ENCODE results near the gene HOMEZ.
"Not testable (repeated sequence)": the region's sequence is repeated elsewhere in the genome, so short reads cannot be mapped to it uniquely, and the experiment has no call there.

HOMEZ gene

DNA sequence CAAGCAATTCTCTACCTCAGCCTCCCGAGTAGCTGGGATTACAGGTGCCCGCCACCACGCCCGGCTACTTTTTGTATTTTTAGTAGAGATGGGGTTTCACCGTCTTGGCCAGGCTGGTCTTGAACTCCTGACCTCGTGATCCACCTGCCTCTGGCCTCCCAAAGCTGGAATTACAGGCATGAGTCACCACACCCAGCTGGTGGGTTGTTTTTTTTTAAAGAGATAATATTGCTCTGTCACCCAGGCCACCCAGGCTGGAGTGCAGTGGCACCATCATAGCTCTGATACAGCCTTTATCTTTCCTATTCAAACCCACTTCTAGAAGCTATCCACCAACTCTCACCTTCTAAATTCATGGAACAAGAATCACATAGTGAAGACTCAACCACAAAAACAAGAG, 8.0 kb downstream of the HOMEZ start:
- Mint-ChIP-seq H3K4me1 (ENCODE audit: low read depth) (peaks cover 20% of the 10 kb centered on the region), H3K36me3 (ENCODE audit: low read depth) (peaks cover 47% of the 10 kb centered on the region)
- H3K27ac Mint-ChIP-seq; H3K27me3 Mint-ChIP-seq; H3K4me3 Mint-ChIP-seq; intact Hi-C loops (cut with micrococcal nuclease); H3K9me3 Mint-ChIP-seq: not testable (repeated sequence)

DNA sequence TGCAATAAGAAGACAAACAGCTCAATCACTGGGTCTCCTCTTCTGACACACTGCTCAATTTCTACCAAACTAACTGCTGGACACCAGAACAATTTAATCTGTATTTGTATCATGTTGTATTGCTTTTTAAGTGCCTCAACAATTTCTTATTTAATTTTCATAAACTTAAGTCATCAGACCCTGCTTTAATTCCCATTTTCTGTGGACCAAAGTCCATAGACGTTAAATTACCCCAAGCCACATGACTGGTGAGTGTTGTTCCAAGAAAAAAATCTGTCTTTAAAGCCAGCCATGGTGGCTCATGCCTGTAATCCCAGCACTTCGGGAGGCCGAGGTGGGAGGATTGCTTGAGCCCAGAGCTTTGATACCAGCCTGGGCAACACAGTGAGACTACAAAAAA, 8.7 kb downstream of the HOMEZ start:
- Mint-ChIP-seq H3K4me3 (no peak overlapping the region), H3K27ac (no peak overlapping the region), H3K9me3 (no peaks in the 10 kb centered on the region), H3K36me3 (ENCODE audit: low read depth) (peaks cover 47% of the 10 kb centered on the region), H3K27me3 (no peaks in the 10 kb centered on the region), H3K4me1 (ENCODE audit: low read depth) (peaks cover 16% of the 10 kb centered on the region)
- intact Hi-C loops (cut with micrococcal nuclease): no loop called here

DNA sequence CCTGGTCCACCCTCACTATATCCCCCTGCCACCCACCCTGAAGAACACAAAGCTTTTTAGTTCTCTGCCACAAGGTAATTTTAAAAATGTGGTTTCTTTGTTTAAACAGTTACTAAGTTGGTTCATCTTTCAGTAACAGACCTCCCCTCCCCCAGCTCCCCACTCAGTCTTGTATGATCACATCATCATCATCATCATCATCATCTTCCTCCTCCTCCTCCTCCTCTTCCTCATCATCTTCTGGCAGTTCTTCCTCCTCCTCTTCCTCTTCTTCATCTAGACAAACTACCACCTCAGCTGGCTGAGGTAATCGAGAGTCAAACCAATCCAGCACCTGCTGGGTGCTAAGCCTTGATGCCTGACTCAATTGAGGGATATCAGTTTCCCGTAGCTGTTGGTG, 10.5 kb downstream of the HOMEZ start:
- H3K27me3 Mint-ChIP-seq: no peaks in the 10 kb centered on the region
- intact Hi-C loops (cut with micrococcal nuclease): no loop called here
- no peak overlapping the region for H3K27ac Mint-ChIP-seq
- no peak overlapping the region for H3K4me3 Mint-ChIP-seq
- H3K4me1 Mint-ChIP-seq (ENCODE audit: low read depth): peaks cover 16% of the 10 kb centered on the region
- H3K9me3 Mint-ChIP-seq: no peaks in the 10 kb centered on the region
- peaks cover 36% of the 10 kb centered on the region for H3K36me3 Mint-ChIP-seq (ENCODE audit: low read depth)

DNA sequence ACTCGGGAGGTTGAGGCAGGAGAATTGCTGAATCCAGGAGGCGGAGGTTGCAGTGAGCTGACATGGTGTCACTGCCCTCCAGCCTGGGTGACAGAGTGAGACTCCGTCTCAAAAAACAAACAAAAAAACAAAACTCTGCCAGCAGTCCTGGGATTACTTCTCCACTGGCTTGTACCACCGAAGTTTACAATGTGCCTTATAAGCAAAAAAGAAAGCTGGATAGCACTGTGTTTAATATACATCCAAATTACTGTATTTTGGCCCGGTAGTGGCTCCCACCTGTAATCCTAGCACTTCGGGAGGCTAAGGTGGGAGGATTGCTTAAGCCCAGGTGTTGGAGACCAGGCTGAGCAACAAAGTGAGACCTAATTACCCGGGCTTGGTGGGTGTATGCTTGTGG, 16.7 kb downstream of the HOMEZ start:
- peaks cover 5% of the 10 kb centered on the region for H3K4me1 Mint-ChIP-seq (ENCODE audit: low read depth)
- intact Hi-C loops (cut with micrococcal nuclease): loop anchor here (10.0 kb wide), 1 partner anchor 56 kb away; the partner anchor contains the start of gene PABPN1
- H3K9me3 Mint-ChIP-seq: no peaks in the 10 kb centered on the region
- peaks cover 7% of the 10 kb centered on the region for H3K27me3 Mint-ChIP-seq
- H3K4me3 Mint-ChIP-seq: no peak overlapping the region
- H3K36me3 Mint-ChIP-seq (ENCODE audit: low read depth): no peaks in the 10 kb centered on the region
- H3K27ac Mint-ChIP-seq: no peak overlapping the region

DNA sequence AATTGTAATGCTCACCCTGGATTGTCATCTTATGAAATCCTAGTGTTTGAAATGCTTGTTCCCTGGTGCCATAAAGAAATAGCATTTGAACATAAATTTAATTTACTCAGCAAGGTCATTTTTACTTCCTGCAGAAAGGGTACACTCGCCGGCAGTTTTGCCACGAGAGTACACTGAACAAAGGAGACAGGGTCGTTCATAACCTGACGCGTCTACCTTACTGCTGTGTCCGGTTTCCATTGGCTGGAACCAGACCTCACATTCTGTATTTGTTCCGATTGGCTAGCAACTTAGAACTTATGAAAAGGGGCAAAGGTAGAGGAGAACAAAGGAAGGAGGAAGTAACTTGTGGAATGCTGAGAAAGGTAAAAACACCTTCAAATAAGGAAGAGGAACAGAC, 25.1 kb downstream of the HOMEZ start:
- H3K4me1 Mint-ChIP-seq (ENCODE audit: low read depth): peaks cover 15% of the 10 kb centered on the region
- H3K27me3 Mint-ChIP-seq: peaks cover 21% of the 10 kb centered on the region
- intact Hi-C loops (cut with micrococcal nuclease): loop anchor here (10.0 kb wide), 1 partner anchor 64 kb away; the partner anchor contains the start of gene PABPN1
- H3K9me3 Mint-ChIP-seq; H3K27ac Mint-ChIP-seq; H3K4me3 Mint-ChIP-seq; H3K36me3 Mint-ChIP-seq (ENCODE audit: low read depth): not testable (repeated sequence)

DNA sequence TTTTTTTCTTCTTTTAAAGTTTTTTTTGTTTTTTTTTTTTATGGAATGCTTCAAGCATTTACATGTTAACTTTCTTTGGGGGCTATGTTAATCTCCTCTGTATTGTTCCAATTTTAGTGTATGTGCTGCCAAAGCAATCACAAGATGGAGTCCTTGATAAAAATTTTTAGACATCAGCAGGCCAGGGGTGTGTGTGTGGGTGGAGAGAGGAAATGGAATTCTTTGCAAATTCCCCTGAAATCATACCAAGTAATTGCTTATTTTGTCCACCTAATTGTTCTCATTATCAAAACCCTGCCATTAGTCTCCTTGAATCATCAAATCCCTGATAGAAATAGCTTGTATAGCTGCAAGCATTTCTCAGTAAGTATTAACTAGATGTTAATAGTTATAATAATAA, 26.5 kb downstream of the HOMEZ start:
- no peak overlapping the region for H3K4me3 Mint-ChIP-seq
- no peaks in the 10 kb centered on the region for H3K9me3 Mint-ChIP-seq
- peaks cover 10% of the 10 kb centered on the region for H3K4me1 Mint-ChIP-seq (ENCODE audit: low read depth)
- H3K36me3 Mint-ChIP-seq (ENCODE audit: low read depth): no peaks in the 10 kb centered on the region
- intact Hi-C loops (cut with micrococcal nuclease): no loop called here
- H3K27me3 Mint-ChIP-seq: peaks cover 14% of the 10 kb centered on the region
- no peak overlapping the region for H3K27ac Mint-ChIP-seq

DNA sequence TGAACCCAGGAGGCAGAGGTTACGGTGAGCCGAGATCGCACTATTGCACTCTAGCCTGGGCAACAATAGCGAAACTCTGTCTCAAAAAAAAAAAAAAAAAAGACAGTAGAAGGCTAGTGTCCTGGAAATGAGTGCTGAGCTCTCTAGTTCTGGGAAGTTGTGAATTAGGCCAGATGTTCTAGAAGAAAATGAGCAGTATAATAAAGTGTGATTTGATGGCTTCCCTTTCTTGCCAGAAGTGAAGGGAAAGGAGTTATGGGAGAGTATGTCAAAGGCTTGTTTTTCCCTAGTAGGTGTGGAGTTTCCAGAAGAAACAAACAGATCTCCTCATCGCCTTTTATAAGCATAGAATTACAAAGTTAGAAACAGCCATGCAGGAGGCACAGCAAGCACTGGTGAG, 27.7 kb downstream of the HOMEZ start:
- Mint-ChIP-seq H3K9me3 (no peaks in the 10 kb centered on the region), H3K36me3 (ENCODE audit: low read depth) (no peaks in the 10 kb centered on the region), H3K4me3 (no peak overlapping the region), H3K27me3 (peaks cover 8% of the 10 kb centered on the region), H3K27ac (no peak overlapping the region), H3K4me1 (ENCODE audit: low read depth) (peaks cover 12% of the 10 kb centered on the region)
- intact Hi-C loops (cut with micrococcal nuclease): no loop called here

DNA sequence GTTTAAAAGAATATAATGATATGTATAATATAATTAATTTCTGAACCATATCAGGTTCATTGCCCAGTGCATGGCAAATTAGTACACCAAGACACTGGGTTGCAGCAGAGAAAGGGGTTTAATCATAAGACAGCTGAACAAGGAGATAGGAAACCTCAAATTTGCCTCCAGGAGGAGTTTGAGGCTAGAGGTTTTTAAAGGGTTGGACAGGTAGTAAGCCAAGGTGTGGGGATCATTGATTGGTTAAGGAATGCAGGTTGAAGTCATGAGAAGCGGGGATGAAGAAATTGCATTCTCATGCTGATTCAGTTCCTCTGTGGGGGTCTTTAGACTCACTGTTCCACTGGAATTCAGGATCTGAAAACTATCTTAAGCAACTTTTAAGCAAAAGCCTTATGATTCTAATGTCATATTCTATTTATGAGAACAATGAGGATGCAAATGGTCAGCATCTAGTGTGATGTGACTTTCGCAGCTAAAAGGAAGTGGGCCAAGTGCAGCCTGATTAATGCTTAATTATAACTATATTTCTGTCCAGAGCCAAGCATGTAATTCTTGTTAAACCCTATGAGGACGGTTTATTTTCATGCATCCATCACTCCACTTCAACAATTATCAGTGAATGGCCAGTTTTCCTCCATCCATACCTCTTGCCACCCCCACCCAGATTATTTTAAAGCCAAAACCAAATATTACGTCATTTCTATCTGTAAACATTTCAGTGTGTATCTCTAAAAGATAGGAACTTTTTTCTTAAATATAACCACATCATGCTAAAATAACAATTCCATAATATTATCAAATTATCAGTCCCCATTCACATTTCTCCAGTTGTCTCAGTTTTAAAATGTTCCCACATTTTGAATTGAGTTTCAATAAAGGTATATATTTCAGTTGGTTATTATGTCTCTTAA, 33.3 kb downstream of the HOMEZ start:
- Mint-ChIP-seq H3K27me3 (no peaks in the 10 kb centered on the region), H3K27ac (no peak overlapping the region), H3K9me3 (no peaks in the 10 kb centered on the region), H3K4me3 (no peak overlapping the region), H3K36me3 (ENCODE audit: low read depth) (no peaks in the 10 kb centered on the region), H3K4me1 (ENCODE audit: low read depth) (peaks cover 23% of the 10 kb centered on the region)
- intact Hi-C loops (cut with micrococcal nuclease): no loop called here

DNA sequence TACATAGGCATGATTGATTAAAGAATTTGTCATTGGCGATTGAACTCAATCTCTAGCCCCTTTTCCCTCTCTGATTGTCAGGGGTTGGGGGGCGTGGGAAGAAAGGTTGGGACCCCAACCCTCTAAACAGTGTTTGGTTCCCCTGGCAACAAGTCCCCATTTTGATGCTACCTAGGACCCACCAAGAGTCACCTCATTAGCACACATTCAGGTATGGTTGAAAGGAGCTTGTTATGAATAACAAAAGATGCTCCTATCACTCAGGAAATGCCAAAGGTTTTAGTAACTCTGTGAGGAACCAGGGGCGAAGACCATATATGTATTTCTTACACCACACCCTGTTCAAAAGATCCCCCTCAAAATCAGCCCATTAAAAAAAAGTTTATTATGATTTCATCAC, 33.9 kb downstream of the HOMEZ start:
- H3K27ac Mint-ChIP-seq: no peak overlapping the region
- H3K4me1 Mint-ChIP-seq (ENCODE audit: low read depth): peaks cover 23% of the 10 kb centered on the region
- intact Hi-C loops (cut with micrococcal nuclease): no loop called here
- no peak overlapping the region for H3K4me3 Mint-ChIP-seq
- no peaks in the 10 kb centered on the region for H3K27me3 Mint-ChIP-seq
- no peaks in the 10 kb centered on the region for H3K9me3 Mint-ChIP-seq
- no peaks in the 10 kb centered on the region for H3K36me3 Mint-ChIP-seq (ENCODE audit: low read depth)

DNA sequence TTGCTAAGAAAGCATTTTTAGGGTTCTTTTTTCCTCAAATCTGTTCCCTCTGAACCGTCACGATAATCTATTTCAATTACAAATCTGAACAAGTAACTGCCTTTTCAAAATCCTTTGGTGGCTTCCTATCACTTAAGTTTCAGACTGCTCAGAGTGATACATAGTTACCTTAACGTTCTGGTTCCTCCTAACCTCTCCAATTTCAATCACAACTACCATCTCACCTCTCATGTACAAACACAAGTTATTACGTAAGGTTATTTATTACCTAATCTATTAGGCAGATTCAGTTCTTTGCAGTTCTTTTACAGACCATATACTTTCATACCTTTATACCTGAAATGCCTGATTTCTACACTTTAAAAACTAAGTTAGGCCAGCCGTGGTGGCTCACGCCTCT, 36.1 kb downstream of the HOMEZ start:
- H3K36me3 Mint-ChIP-seq (ENCODE audit: low read depth): no peaks in the 10 kb centered on the region

DNA sequence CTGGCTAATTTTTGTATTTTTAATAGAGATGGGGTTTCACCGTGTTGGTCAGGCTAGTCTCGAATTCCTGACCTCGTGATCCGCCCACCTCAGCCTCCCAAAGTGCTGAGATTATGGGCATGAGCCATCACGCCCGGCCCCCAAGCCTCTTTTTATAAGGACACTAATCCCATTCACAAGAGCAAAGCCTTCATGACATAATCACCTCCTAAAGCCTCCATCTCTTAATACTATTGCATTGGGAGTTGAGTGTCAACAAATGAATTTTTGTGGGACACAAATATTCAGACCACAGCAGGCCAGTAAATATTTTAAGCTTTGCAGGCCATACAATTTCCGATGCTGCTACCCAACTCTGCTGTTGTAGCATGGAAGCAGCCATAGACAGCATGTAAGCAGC, 37.3 kb downstream of the HOMEZ start:
- H3K4me1 Mint-ChIP-seq (ENCODE audit: low read depth): peaks cover 23% of the 10 kb centered on the region
- no peaks in the 10 kb centered on the region for H3K36me3 Mint-ChIP-seq (ENCODE audit: low read depth)
- H3K4me3 Mint-ChIP-seq: no peak overlapping the region
- H3K9me3 Mint-ChIP-seq: no peaks in the 10 kb centered on the region
- intact Hi-C loops (cut with micrococcal nuclease): no loop called here
- no peaks in the 10 kb centered on the region for H3K27me3 Mint-ChIP-seq
- no peak overlapping the region for H3K27ac Mint-ChIP-seq

More for the DNA sequence above, 36.1 kb downstream of the HOMEZ start:
- Mint-ChIP-seq H3K4me3 (no peak overlapping the region), H3K9me3 (no peaks in the 10 kb centered on the region), H3K27me3 (no peaks in the 10 kb centered on the region), H3K4me1 (ENCODE audit: low read depth) (peaks cover 23% of the 10 kb centered on the region), H3K27ac (no peak overlapping the region)
- intact Hi-C loops (cut with micrococcal nuclease): no loop called here

DNA sequence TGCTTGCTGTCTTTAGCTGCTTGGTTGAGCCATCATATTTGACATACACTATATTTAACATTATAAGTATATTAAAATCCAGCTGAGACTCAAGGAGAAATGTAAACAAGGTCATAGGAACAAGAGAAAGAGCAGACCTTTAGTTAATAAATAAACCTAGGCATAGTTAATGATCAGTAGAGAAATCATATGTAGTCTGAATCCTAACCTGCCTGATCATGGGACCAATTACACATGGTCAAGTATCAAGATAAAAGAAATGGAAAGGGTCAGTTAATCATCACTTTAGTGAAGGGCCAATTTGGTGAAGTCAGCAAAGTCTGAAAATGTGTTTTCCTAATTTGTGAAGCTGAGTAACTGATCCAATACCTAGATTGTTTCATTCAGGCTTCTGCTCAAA, 40.6 kb downstream of the HOMEZ start:
- intact Hi-C loops (cut with micrococcal nuclease): no loop called here
- no peaks in the 10 kb centered on the region for H3K36me3 Mint-ChIP-seq (ENCODE audit: low read depth)
- no peak overlapping the region for H3K27ac Mint-ChIP-seq
- H3K4me3 Mint-ChIP-seq: no peak overlapping the region
- no peaks in the 10 kb centered on the region for H3K27me3 Mint-ChIP-seq
- H3K9me3 Mint-ChIP-seq: no peaks in the 10 kb centered on the region
- no peaks in the 10 kb centered on the region for H3K4me1 Mint-ChIP-seq (ENCODE audit: low read depth)

DNA sequence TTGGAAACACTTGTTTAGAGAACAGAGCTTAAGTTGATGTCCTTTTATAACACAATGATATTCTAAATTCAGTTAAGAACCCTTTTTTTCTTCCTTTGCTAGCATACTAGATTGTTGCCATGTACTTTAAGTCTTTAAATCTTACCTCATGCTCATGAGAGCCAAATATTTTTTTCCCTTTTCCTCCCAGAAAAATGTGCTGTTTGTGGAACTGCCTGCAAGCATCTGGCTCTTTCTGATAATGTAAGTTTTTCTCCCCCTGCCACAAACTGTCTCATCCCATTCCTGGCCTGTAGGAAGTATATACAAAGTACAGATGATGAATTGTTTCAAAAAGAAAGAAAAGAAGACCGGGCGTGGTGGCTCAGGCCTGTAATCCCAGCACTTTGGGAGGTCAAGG, 42.9 kb downstream of the HOMEZ start:
- Mint-ChIP-seq H3K4me3 (no peak overlapping the region), H3K27me3 (no peaks in the 10 kb centered on the region), H3K27ac (no peak overlapping the region), H3K4me1 (ENCODE audit: low read depth) (peaks cover 1% of the 10 kb centered on the region), H3K9me3 (no peaks in the 10 kb centered on the region), H3K36me3 (ENCODE audit: low read depth) (no peaks in the 10 kb centered on the region)
- intact Hi-C loops (cut with micrococcal nuclease): no loop called here

DNA sequence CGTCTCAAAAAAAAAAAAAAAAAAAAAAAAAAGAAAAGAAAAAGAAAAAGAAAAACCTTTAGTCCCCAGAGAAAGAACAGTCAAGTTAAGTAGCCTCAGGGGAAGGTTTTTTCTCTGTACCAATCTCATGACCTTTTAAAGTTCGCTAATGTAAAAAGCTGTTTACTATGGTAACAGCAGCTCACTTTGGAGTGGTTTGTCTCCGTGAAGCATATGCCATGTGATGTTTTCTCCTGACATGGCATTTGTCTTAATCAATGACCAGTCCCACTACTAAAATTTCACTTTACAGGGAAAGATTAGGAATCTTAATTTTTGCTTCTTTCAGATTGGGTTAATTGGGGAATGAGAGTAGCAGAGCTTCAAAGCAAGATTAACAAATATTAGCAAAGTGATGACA, 43.9 kb downstream of the HOMEZ start:
- intact Hi-C loops (cut with micrococcal nuclease): no loop called here
- Mint-ChIP-seq H3K36me3 (ENCODE audit: low read depth) (no peaks in the 10 kb centered on the region), H3K9me3 (no peaks in the 10 kb centered on the region), H3K27ac (no peak overlapping the region), H3K27me3 (peaks cover 4% of the 10 kb centered on the region), H3K4me3 (no peak overlapping the region), H3K4me1 (ENCODE audit: low read depth) (peaks cover 9% of the 10 kb centered on the region)
